ENCODE measurements around the gene CPN2.

CPN2 gene

GRCh38 chr3:194382196-194382891, 31.2 kb upstream of the CPN2 start:
- DNase-seq (ENCODE audit: extremely low read depth in 1 of 2, low read depth in 1 of 2) = no peak

- no peak for DNase-seq (ENCODE audit: extremely low read depth in 1 of 2, low read depth in 1 of 2)
These were observed 30.3 kb upstream of the CPN2 start for GRCh38 chr3:194381460-194381875.

- DNase-seq (ENCODE audit: extremely low read depth in 1 of 2, low read depth in 1 of 2) = no peak
These were observed 29.2 kb upstream of the CPN2 start for GRCh38 chr3:194380326-194380725.

- DNase-seq (ENCODE audit: extremely low read depth in 1 of 2, low read depth in 1 of 2) = no peak
These were observed 28.5 kb upstream of the CPN2 start for GRCh38 chr3:194379651-194380050.

GRCh38 chr3:194379231-194379630, 28.1 kb upstream of the CPN2 start:
- no peak for DNase-seq (ENCODE audit: extremely low read depth in 1 of 2, low read depth in 1 of 2)

GRCh38 chr3:194377708-194378107, 26.6 kb upstream of the CPN2 start:
- no peak for DNase-seq (ENCODE audit: extremely low read depth in 1 of 2, low read depth in 1 of 2)

- no peak for DNase-seq (ENCODE audit: extremely low read depth in 1 of 2, low read depth in 1 of 2)
These were observed 25.1 kb upstream of the CPN2 start for GRCh38 chr3:194376241-194376560.

GRCh38 chr3:194375473-194376240, 24.5 kb upstream of the CPN2 start:
- DNase-seq (ENCODE audit: extremely low read depth in 1 of 2, low read depth in 1 of 2) = no peak

- no peak for DNase-seq (ENCODE audit: extremely low read depth in 1 of 2, low read depth in 1 of 2)
These were observed 23.8 kb upstream of the CPN2 start for GRCh38 chr3:194374935-194375334.

GRCh38 chr3:194373899-194374298, 22.8 kb upstream of the CPN2 start:
- DNase-seq (ENCODE audit: extremely low read depth in 1 of 2, low read depth in 1 of 2) = no peak

GRCh38 chr3:194373028-194373427, 21.9 kb upstream of the CPN2 start:
- DNase-seq (ENCODE audit: extremely low read depth in 1 of 2, low read depth in 1 of 2) = no peak

- DNase-seq (ENCODE audit: extremely low read depth in 1 of 2, low read depth in 1 of 2) = no peak
These were observed 19.6 kb upstream of the CPN2 start for GRCh38 chr3:194370753-194371152.

GRCh38 chr3:194369522-194370279, 18.6 kb upstream of the CPN2 start, which contains the start of gene LRRC15:
LRRC15 (minus strand) TSS chr3:194369743; CDS start chr3:194361043, 8,700 bp downstream.
- DNase-seq (ENCODE audit: extremely low read depth in 1 of 2, low read depth in 1 of 2) = no peak

- no peak for DNase-seq (ENCODE audit: extremely low read depth in 1 of 2, low read depth in 1 of 2)
These were observed 17.8 kb upstream of the CPN2 start for GRCh38 chr3:194368918-194369317.

- DNase-seq (ENCODE audit: extremely low read depth in 1 of 2, low read depth in 1 of 2) = no peak
These were observed 17.1 kb upstream of the CPN2 start for GRCh38 chr3:194367992-194368841.

- DNase-seq (ENCODE audit: extremely low read depth in 1 of 2, low read depth in 1 of 2) = no peak
These were observed 14.9 kb upstream of the CPN2 start for GRCh38 chr3:194365978-194366490.

- no peak for DNase-seq (ENCODE audit: extremely low read depth in 1 of 2, low read depth in 1 of 2)
These were observed 14.4 kb upstream of the CPN2 start for GRCh38 chr3:194365526-194365925.

GRCh38 chr3:194364652-194365434, 13.7 kb upstream of the CPN2 start:
- no peak for DNase-seq (ENCODE audit: extremely low read depth in 1 of 2, low read depth in 1 of 2)

- no peak for DNase-seq (ENCODE audit: extremely low read depth in 1 of 2, low read depth in 1 of 2)
These were observed 13.2 kb upstream of the CPN2 start for GRCh38 chr3:194364314-194364651.

- DNase-seq (ENCODE audit: extremely low read depth in 1 of 2, low read depth in 1 of 2) = no peak
These were observed 9.4 kb upstream of the CPN2 start for GRCh38 chr3:194360568-194360967.
